Renal pelvis (tissue), 12 donors: ENCODE data around the gene GIPC2. TPM values are rescaled to one million over a fixed set of nuclear protein-coding genes. Genes with fewer than 3 reads are reported as not detected.
"Not testable (repeated sequence)": the region's sequence is repeated elsewhere in the genome, so short reads cannot be mapped to it uniquely, and the experiment has no call there.

Experiments used
- DNase-seq: peaks from one replicate; pipeline ENCODE4 v3.0.0-alpha.2; 2013
- long read RNA-seq, 16 experiments: transcript quantifications; one replicate each; lab custom pipeline, GENCODE V29; 2026
- polyA plus RNA-seq, 3 donors: library from polyadenylated mRNA; unstranded; fragments of 120-200 nt; gene quantifications; one replicate each; pipeline ENCODE4 v1.2.1, GENCODE V29; 2013; ENCODE audit not compliant: insufficient read length in 3 of 3

GIPC2 gene
- polyA plus RNA-seq: 10 to 100 TPM; 15.4 to 18.9 (median 18.1) TPM
- long read RNA-seq, donor 1, partial matches to known transcripts: 0 of 2 reads
- long read RNA-seq, donor 1, other reads (novel, unspliced or antisense): 0 of 2 reads
- long read RNA-seq, donor 2, partial matches to known transcripts: 0 of 4 reads
- long read RNA-seq, donor 2, other reads (novel, unspliced or antisense): 0 of 4 reads
- long read RNA-seq, donor 3: 0 reads
- long read RNA-seq, donor 4, transcript GIPC2-201 (6 exons, 3,847 nt): major isoform, 7 of 7 reads
- long read RNA-seq, donor 4, partial matches to known transcripts: 0 of 7 reads
- long read RNA-seq, donor 4, other reads (novel, unspliced or antisense): 0 of 7 reads
- long read RNA-seq, donor 5, transcript GIPC2-201 (6 exons, 3,847 nt): major isoform, 7 of 7 reads
- long read RNA-seq, donor 5, partial matches to known transcripts: 0 of 7 reads
- long read RNA-seq, donor 5, other reads (novel, unspliced or antisense): 0 of 7 reads
- long read RNA-seq, donor 6, transcript GIPC2-201 (6 exons, 3,847 nt): major isoform, 7 of 7 reads
- long read RNA-seq, donor 6, partial matches to known transcripts: 0 of 7 reads
- long read RNA-seq, donor 6, other reads (novel, unspliced or antisense): 0 of 7 reads
- long read RNA-seq, donor 7, transcript GIPC2-201 (6 exons, 3,847 nt): major isoform, 12 of 12 reads
- long read RNA-seq, donor 7, partial matches to known transcripts: 0 of 12 reads
- long read RNA-seq, donor 7, other reads (novel, unspliced or antisense): 0 of 12 reads
- long read RNA-seq, donor 8: 0 reads
- long read RNA-seq, donor 9, transcript GIPC2-201 (6 exons, 3,847 nt): major isoform, 13 of 13 reads
- long read RNA-seq, donor 9, partial matches to known transcripts: 0 of 13 reads
- long read RNA-seq, donor 9, other reads (novel, unspliced or antisense): 0 of 13 reads
- long read RNA-seq, donor 10, transcript GIPC2-201 (6 exons, 3,847 nt): major isoform, 8 of 8 reads
- long read RNA-seq, donor 10, partial matches to known transcripts: 0 of 8 reads
- long read RNA-seq, donor 10, other reads (novel, unspliced or antisense): 0 of 8 reads
- long read RNA-seq, donor 11, partial matches to known transcripts: 20 of 21 reads
- long read RNA-seq, donor 11, other reads (novel, unspliced or antisense): 0 of 21 reads
- long read RNA-seq, donor 12, transcript GIPC2-201 (6 exons, 3,847 nt): major isoform, 10 of 10 reads
- long read RNA-seq, donor 12, partial matches to known transcripts: 0 of 10 reads
- long read RNA-seq, donor 12, other reads (novel, unspliced or antisense): 0 of 10 reads
- long read RNA-seq, donor 13, partial matches to known transcripts: 0 of 2 reads
- long read RNA-seq, donor 13, other reads (novel, unspliced or antisense): 0 of 2 reads
- long read RNA-seq, donor 14: 0 reads
- long read RNA-seq, donor 15, transcript GIPC2-201 (6 exons, 3,847 nt): major isoform, 20 of 26 reads
- long read RNA-seq, donor 15, partial matches to known transcripts: 0 of 26 reads
- long read RNA-seq, donor 15, other reads (novel, unspliced or antisense): 6 of 26 reads
- long read RNA-seq, donor 16, transcript GIPC2-201 (6 exons, 3,847 nt): major isoform, 6 of 6 reads
- long read RNA-seq, donor 16, partial matches to known transcripts: 0 of 6 reads
- long read RNA-seq, donor 16, other reads (novel, unspliced or antisense): 0 of 6 reads

GRCh38 chr1:78045926-78046778 lies at the start of gene GIPC2:
GIPC2 (plus strand) TSS chr1:78045966; CDS start chr1:78046095, 129 bp downstream.
- peak; percentile 52 for DNase-seq

- DNase-seq: no peak
Measured at GRCh38 chr1:77996734-77997133, 49.0 kb upstream of the GIPC2 start.

- DNase-seq: not testable (repeated sequence)
Measured at GRCh38 chr1:78000536-78000935, 45.2 kb upstream of the GIPC2 start.

GRCh38 chr1:78003070-78003746 lies 42.6 kb upstream of the GIPC2 start:
- no peak for DNase-seq

GRCh38 chr1:78003882-78004718 lies 41.7 kb upstream of the GIPC2 start:
- peak; percentile 72 for DNase-seq

GRCh38 chr1:78004719-78005447 lies 40.9 kb upstream of the GIPC2 start, which contains the start of gene DNAJB4:
DNAJB4 (plus strand) TSS chr1:78004939; CDS start chr1:78005111, 172 bp downstream.
- peak; percentile 96 for DNase-seq

GRCh38 chr1:78005448-78005722 lies 40.4 kb upstream of the GIPC2 start:
- peak; percentile 8 for DNase-seq

- peak; percentile 90 for DNase-seq
Measured at GRCh38 chr1:78005755-78006154, 40.0 kb upstream of the GIPC2 start.

- DNase-seq: no peak
Measured at GRCh38 chr1:78006521-78006920, 39.2 kb upstream of the GIPC2 start.

GRCh38 chr1:78007677-78008341 lies 38.0 kb upstream of the GIPC2 start:
- DNase-seq: no peak

- DNase-seq: no peak
Measured at GRCh38 chr1:78009276-78009675, 36.5 kb upstream of the GIPC2 start.

GRCh38 chr1:78009836-78010235 lies 35.9 kb upstream of the GIPC2 start:
- DNase-seq: no peak

- DNase-seq: no peak
Measured at GRCh38 chr1:78011050-78011449, 34.7 kb upstream of the GIPC2 start.

GRCh38 chr1:78015148-78015547 lies 30.6 kb upstream of the GIPC2 start:
- no peak for DNase-seq

GRCh38 chr1:78019024-78019423 lies 26.7 kb upstream of the GIPC2 start:
- DNase-seq: no peak

- DNase-seq: not testable (repeated sequence)
Measured at GRCh38 chr1:78021134-78021533, 24.6 kb upstream of the GIPC2 start.

GRCh38 chr1:78029793-78030192 lies 16.0 kb upstream of the GIPC2 start:
- DNase-seq: no peak
